A549 (cell line): ENCODE data around the gene TMEM131. TPM values are rescaled to one million over a fixed set of nuclear protein-coding genes. Genes with fewer than 3 reads are reported as not detected.

ENCODE experiments used
- ATAC-seq, 2 experiments: fragments of 200-7000 bp in 1 of 2; fragments of >200 bp in 1 of 2; cut with Nextera tagmentation in 1 of 2; cut with Tn5 transposase in 1 of 2; 3 replicates each; pipeline versions ENCODE4 v1.8.0 to v1.9.1; 2018 to 2020; ENCODE audit warnings: mild to moderate bottlenecking in 1 of 2, moderate library complexity in 1 of 2
- CTCF ChIA-PET: fragments of 300-600 bp; sonication (Branson Sonifier 250); formaldehyde crosslinking; extraction: SDS; loops from one replicate; lab custom pipeline; 2021; ENCODE audit warnings: antibody characterized with exemption, inconsistent platforms; lab: Yijun Ruan, JAX
- POLR2A ChIA-PET: fragments of 350-600 bp; formaldehyde crosslinking; extraction: SDS; loops from one replicate; lab custom pipeline; 2021; ENCODE audit warnings: antibody characterized with exemption, inconsistent platforms; lab: Yijun Ruan, JAX
- DNase-seq, 2 experiments: peaks; one replicate each; pipeline versions ENCODE4 v3.0.0 to v3.0.0-alpha.2; 2011 to 2016; ENCODE audit warnings: low read depth in 1 of 2, low spot score in 1 of 2
- FAIRE-seq: peaks from 2 replicates; lab custom pipeline; 2011; peaks lifted over from hg19 to GRCh38; lab: Jason Lieb, UNC
- H3K27ac ChIP-seq, 2 experiments: fragments of >200 bp; sonication (Bioruptor Twin); formaldehyde crosslinking; 3 replicates each; pipeline ENCODE4 v1.5.1; 2016 to 2017
- H3K4me1 ChIP-seq: fragments of >200 bp; sonication (Bioruptor Twin); formaldehyde crosslinking; 3 replicates; pipeline ENCODE4 v1.6.1; 2016
- H3K4me2 ChIP-seq: fragments of >200 bp; sonication (Bioruptor Twin); formaldehyde crosslinking; 3 replicates; pipeline ENCODE4 v1.6.1; 2016
- H3K4me3 ChIP-seq: fragments of >200 bp; sonication (Bioruptor Twin); formaldehyde crosslinking; 3 replicates; pipeline ENCODE4 v1.5.1; 2016
- H3K9me3 ChIP-seq: fragments of >200 bp; sonication (Bioruptor Twin); formaldehyde crosslinking; 3 replicates; pipeline ENCODE4 v1.6.1; 2016
- CBX2 ChIP-seq: fragments of 200-600 bp; sonication (generic); IDR thresholded peaks from 2 replicates; pipeline ENCODE4 v1.6.1; 2016; ENCODE audit warnings: low read depth, mild to moderate bottlenecking, borderline replicate concordance
- CBX8 ChIP-seq: fragments of 200-600 bp; sonication (generic); IDR thresholded peaks from 2 replicates; pipeline ENCODE4 v1.6.1; 2016
- CHD2 ChIP-seq: fragments of 150-350 bp; IDR thresholded peaks from 2 replicates; pipeline ENCODE4 v1.6.1; 2014; ENCODE audit warnings: low read length; ENCODE audit not compliant: partially characterized antibody
- CTCF ChIP-seq: fragments of >200 bp; sonication (Bioruptor Twin); formaldehyde crosslinking; IDR thresholded peaks from 3 replicates; pipeline ENCODE4 v1.5.1; 2016
- E2F6 ChIP-seq: IDR thresholded peaks from 2 replicates; pipeline ENCODE4 v1.6.1; 2012; ENCODE audit warnings: low read depth, borderline replicate concordance
- EHMT2 ChIP-seq: fragments of 200-600 bp; sonication (generic); IDR thresholded peaks from 2 replicates; pipeline ENCODE4 v1.6.1; 2016; ENCODE audit warnings: antibody characterized with exemption, low read depth, mild to moderate bottlenecking, moderate library complexity
- FOSB ChIP-seq: fragments of 250-450 bp; sonication (Bioruptor Pico); IDR thresholded peaks from 2 replicates; pipeline ENCODE4 v1.5.0; 2020; ENCODE audit warnings: mild to moderate bottlenecking, moderate library complexity
- GATA3 ChIP-seq: IDR thresholded peaks from 2 replicates; pipeline ENCODE4 v1.6.1; 2012; ENCODE audit warnings: borderline replicate concordance
- HES2 ChIP-seq: fragments of >200 bp; sonication (Bioruptor Twin); formaldehyde crosslinking; IDR thresholded peaks from 2 replicates; pipeline ENCODE4 v1.6.1; 2016
- HEYL ChIP-seq: fragments of 250-450 bp; sonication (Bioruptor Pico); IDR thresholded peaks from 2 replicates; pipeline ENCODE4 v1.8.0; 2021; ENCODE audit warnings: mild to moderate bottlenecking, moderate library complexity
- HMGXB4 ChIP-seq: fragments of 250-450 bp; sonication (Bioruptor Pico); IDR thresholded peaks from 2 replicates; pipeline ENCODE4 v1.5.0; 2021; ENCODE audit warnings: mild to moderate bottlenecking, moderate library complexity, borderline replicate concordance
- HOXA7 ChIP-seq: fragments of 250-450 bp; sonication (Bioruptor Pico); IDR thresholded peaks from 2 replicates; pipeline ENCODE4 v1.5.0; 2020; ENCODE audit warnings: mild to moderate bottlenecking, moderate library complexity
- KDM5A ChIP-seq: fragments of 200-600 bp; sonication (generic); IDR thresholded peaks from 2 replicates; pipeline ENCODE4 v1.6.1; 2016; ENCODE audit warnings: antibody characterized with exemption, mild to moderate bottlenecking
- MAFK ChIP-seq: fragments of 450-650 bp; IDR thresholded peaks from 2 replicates; pipeline ENCODE4 v1.6.1; 2014; ENCODE audit not compliant: partially characterized antibody
- MAZ ChIP-seq: fragments of 150-350 bp; IDR thresholded peaks from 2 replicates; pipeline ENCODE4 v1.6.1; 2014; ENCODE audit warnings: antibody characterized with exemption, low read depth, low read length, borderline replicate concordance
- POLR2AphosphoS2 ChIP-seq: conservative IDR thresholded peaks from 2 replicates; pipeline ENCODE4 v1.6.1; 2012; ENCODE audit warnings: low read length, improper control_type of control experiment, inconsistent platforms
- RAD21 ChIP-seq, 2 experiments: fragments of >200 bp in 1 of 2; sonication (Bioruptor Twin) in 1 of 2; formaldehyde crosslinking in 1 of 2; IDR thresholded peaks in 1 of 2; conservative IDR thresholded peaks in 1 of 2; 2 replicates in 1 of 2; 3 replicates in 1 of 2; pipeline ENCODE4 v1.6.1; 2012 to 2018; ENCODE audit warnings: inconsistent platforms in 1 of 2
- RARB ChIP-seq: fragments of 250-450 bp; sonication (Bioruptor Pico); IDR thresholded peaks from 2 replicates; pipeline ENCODE4 v1.8.0; 2021; ENCODE audit warnings: mild to moderate bottlenecking, moderate library complexity
- RCOR1 ChIP-seq: fragments of 150-350 bp; IDR thresholded peaks from 2 replicates; pipeline ENCODE4 v1.6.1; 2014; ENCODE audit warnings: antibody characterized with exemption, low read length, low read depth
- RFX5 ChIP-seq: fragments of 450-650 bp; IDR thresholded peaks from 2 replicates; pipeline ENCODE4 v1.7.1; 2014; ENCODE audit warnings: antibody characterized with exemption, mild to moderate bottlenecking, moderate library complexity
- SREBF2 ChIP-seq: fragments of 450-650 bp; IDR thresholded peaks from 2 replicates; pipeline ENCODE4 v1.6.1; 2014; ENCODE audit warnings: mild to moderate bottlenecking, moderate library complexity
- TP53 ChIP-seq: fragments of 250-450 bp; sonication (Bioruptor Pico); IDR thresholded peaks from 2 replicates; pipeline ENCODE4 v1.5.0; 2021; ENCODE audit warnings: mild to moderate bottlenecking, moderate library complexity
- WGBS: methylation state at CpG from one replicate; pipeline ENCODE4 v1.1.6; 2017; ENCODE audit errors: missing lambda C conversion rate; 5-methylcytosine and 5-hydroxymethylcytosine counted together
- polyA plus RNA-seq, 4 experiments: library from polyadenylated mRNA; depleted of rRNA in 3 of 4; stranded (reverse); fragments of >200 nt; fragmentation: RNase III in 1 of 4; extraction: RNeasy Plus Mini Kit Qiagen cat#74134 plus additional on column Dnase treatment in 1 of 4; gene quantifications; 2 replicates in 3 of 4; 3 replicates in 1 of 4; pipeline ENCODE4 v1.2.3, GENCODE V29; 2011 to 2017

Gene TMEM131
- polyA plus RNA-seq, 2 of the 4 experiments (the other 2 are of a cell fraction): 14.5 to 21.8 TPM

GRCh38 chr2:97969081-97970067, 26.4 kb downstream of the TMEM131 start:
- CTCF ChIA-PET: no interaction called here
- Histone ChIP-seq H3K4me3 (no peak overlapping the region), H3K4me1 (peaks cover 32% of the 10 kb centered on the region), H3K9me3 (0 out of 3 replicates have a peak, but pooled peaks cover 7% of the 10 kb centered on the region), H3K27ac (no peak overlapping the region), H3K4me2 (peak overlapping the region; percentile 18; the same call in 2 of the 3 replicates)
- ATAC-seq: no peak
- POLR2A ChIA-PET: no interaction called here
- no peak for FAIRE-seq
- TF ChIP-seq CTCF (no peak), CBX8 (no peak), E2F6 (no peak), HMGXB4 (CRISPR knock-in tag) (no peak), MAFK (no peak), HES2 (no peak), CBX2 (no peak), HOXA7 (CRISPR knock-in tag) (no peak), CHD2 (no peak), FOSB (CRISPR knock-in tag) (no peak), HEYL (CRISPR knock-in tag) (no peak), MAZ (no peak), RCOR1 (no peak), GATA3 (no peak)
- no peak for DNase-seq
- WGBS: 79% methylated on average over 4 of the region's 4 CpGs

- Histone ChIP-seq H3K9me3 (no peaks in the 10 kb centered on the region), H3K4me1 (peaks cover 37% of the 10 kb centered on the region), H3K4me2 (no peak overlapping the region), H3K27ac (no peak overlapping the region), H3K4me3 (no peak overlapping the region)
- FAIRE-seq: no peak
- CTCF ChIA-PET: no interaction called here
- DNase-seq: no peak
- no peak for ATAC-seq
- POLR2A ChIA-PET: no interaction called here
- no peak for TF ChIP-seq MAZ
- TF ChIP-seq HOXA7 (CRISPR knock-in tag): no peak
- TF ChIP-seq SREBF2: no peak
- TF ChIP-seq KDM5A: no peak
- no peak for TF ChIP-seq RFX5
- TF ChIP-seq RARB (CRISPR knock-in tag): no peak
- TF ChIP-seq EHMT2: no peak
- TF ChIP-seq POLR2AphosphoS2: no peak
- no peak for TF ChIP-seq RAD21 (conservative IDR thresholded peaks at IDR 0.05 in 1 of 2, IDR thresholded peaks at IDR 0.05 in 1 of 2)
- no peak for TF ChIP-seq TP53
- 95% methylated on average over 7 of the region's 7 CpGs for WGBS
Measured at GRCh38 chr2:97967931-97968627, 27.7 kb downstream of the TMEM131 start.
